Uterus (tissue), 4 donors: Measurements from ENCODE around the gene ZDHHC8. TPM values are rescaled to one million over a fixed set of nuclear protein-coding genes. Genes with fewer than 3 reads are reported as not detected.

ENCODE experiments used
- DNase-seq, 2 donors: peaks; one replicate each; pipeline ENCODE4 v3.0.0-alpha.2; 2019 to 2020
- H3K27ac ChIP-seq, 2 donors: fragments of 200-600 bp; sonication (generic); 1 replicate in 1 of 2; 2 replicates in 1 of 2; pipeline ENCODE4 v1.5.1; 2016 to 2018
- H3K27me3 ChIP-seq, 2 donors: fragments of 200-600 bp; sonication (generic); one replicate each; pipeline ENCODE4 v1.5.1; 2018 to 2019; ENCODE audit warnings: control low read depth in 1 of 2
- H3K36me3 ChIP-seq, 2 donors: fragments of 200-600 bp; sonication (generic); one replicate each; pipeline ENCODE4 v1.5.1; 2019; ENCODE audit warnings: control low read depth in 1 of 2
- H3K4me1 ChIP-seq, 2 donors: fragments of 200-600 bp; sonication (generic); one replicate each; pipeline ENCODE4 v1.5.1; 2018 to 2019; ENCODE audit warnings: control low read depth in 1 of 2
- H3K4me3 ChIP-seq, 2 donors: fragments of 200-600 bp; sonication (generic); 1 replicate in 1 of 2; 2 replicates in 1 of 2; pipeline ENCODE4 v1.5.1; 2018 to 2019; ENCODE audit warnings: mild to moderate bottlenecking in 1 of 2
- H3K9me3 ChIP-seq, 2 donors: fragments of 200-600 bp; sonication (generic); one replicate each; pipeline ENCODE4 v1.5.1; 2019; ENCODE audit warnings: control low read depth in 1 of 2
- CTCF ChIP-seq, 4 experiments: fragments of 200-600 bp in 2 of 4; fragments of 450-650 bp in 2 of 4; sonication (generic) in 2 of 4; IDR thresholded peaks; one replicate each; pipeline ENCODE4 v1.5.1; 2016 to 2019; ENCODE audit warnings: antibody characterized with exemption in 4 of 4, mild to moderate bottlenecking in 2 of 4, moderate library complexity in 1 of 4
- POLR2A ChIP-seq, 2 donors: fragments of 450-650 bp; IDR thresholded peaks; one replicate each; pipeline ENCODE4 v1.6.1; 2016; ENCODE audit warnings: antibody characterized with exemption in 2 of 2, mild to moderate bottlenecking in 1 of 2, moderate library complexity in 1 of 2
- intact Hi-C: fragments of 100-400 bp; cut with DNase I; formaldehyde crosslinking; loops from one replicate; pipeline ENCODE4 v1.15.1; 2023; ENCODE audit warnings: low total_unique reads
- total RNA-seq, 4 donors: library from RNA; depleted of rRNA in 3 of 4; stranded (reverse); fragments of >200 nt in 3 of 4; gene quantifications; one replicate each; pipeline versions ENCODE4 v1.1.0 to v1.2.4, GENCODE V29; 2014 to 2023
- donor health status: DM: yes; HTN: yes; CAD: no.

ZDHHC8 gene
- total RNA-seq, 4 donors from 2014 or later: 2.4 to 87.9 (median 20.1) TPM

- DNase-seq: no peak
- H3K4me3 ChIP-seq: no peak overlapping the region
- intact Hi-C loops: no loop called here
- no peak overlapping the region for H3K27ac ChIP-seq
- H3K36me3 ChIP-seq: no peaks in the 10 kb centered on the region
- no peaks in the 10 kb centered on the region for H3K9me3 ChIP-seq
- no peaks in the 10 kb centered on the region for H3K27me3 ChIP-seq
- no peaks in the 10 kb centered on the region for H3K4me1 ChIP-seq
- TF ChIP-seq CTCF (IDR thresholded peaks at IDR 0.05) (no peak), POLR2A (IDR thresholded peaks at IDR 0.05) (no peak)
Observed at GRCh38 chr22:20187777-20188566, 56.4 kb downstream of the ZDHHC8 start.

GRCh38 chr22:20188567-20188877 is 56.9 kb downstream of the ZDHHC8 start:
- Histone ChIP-seq H3K27me3 (no peaks in the 10 kb centered on the region), H3K9me3 (no peaks in the 10 kb centered on the region), H3K4me3 (no peak overlapping the region), H3K4me1 (no peaks in the 10 kb centered on the region), H3K36me3 (no peaks in the 10 kb centered on the region), H3K27ac (no peak overlapping the region)
- DNase-seq: no peak
- TF ChIP-seq CTCF (IDR thresholded peaks at IDR 0.05) (no peak), POLR2A (IDR thresholded peaks at IDR 0.05) (no peak)
- intact Hi-C loops: no loop called here

- no peaks in the 10 kb centered on the region for H3K27me3 ChIP-seq
- H3K4me1 ChIP-seq: no peaks in the 10 kb centered on the region
- no peak for DNase-seq
- no peaks in the 10 kb centered on the region for H3K36me3 ChIP-seq
- intact Hi-C loops: no loop called here
- no peak overlapping the region for H3K27ac ChIP-seq
- no peaks in the 10 kb centered on the region for H3K9me3 ChIP-seq
- TF ChIP-seq CTCF (IDR thresholded peaks at IDR 0.05) (no peak), POLR2A (IDR thresholded peaks at IDR 0.05) (no peak)
- H3K4me3 ChIP-seq: no peak overlapping the region
Observed at GRCh38 chr22:20191000-20191515, 59.5 kb downstream of the ZDHHC8 start.

- DNase-seq: no peak
- Histone ChIP-seq H3K4me1 (no peaks in the 10 kb centered on the region), H3K9me3 (no peaks in the 10 kb centered on the region), H3K4me3 (no peak overlapping the region), H3K36me3 (no peaks in the 10 kb centered on the region), H3K27ac (no peak overlapping the region), H3K27me3 (no peaks in the 10 kb centered on the region)
- TF ChIP-seq POLR2A (IDR thresholded peaks at IDR 0.05) (no peak), CTCF (IDR thresholded peaks at IDR 0.05) (no peak)
- intact Hi-C loops: no loop called here
Observed at GRCh38 chr22:20191803-20192202, 60.2 kb downstream of the ZDHHC8 start.

GRCh38 chr22:20192293-20192971 is 60.8 kb downstream of the ZDHHC8 start:
- no peak overlapping the region for H3K4me3 ChIP-seq
- no peaks in the 10 kb centered on the region for H3K36me3 ChIP-seq
- H3K9me3 ChIP-seq: no peaks in the 10 kb centered on the region
- DNase-seq: no peak
- intact Hi-C loops: no loop called here
- no peak overlapping the region for H3K27ac ChIP-seq
- no peak for TF ChIP-seq CTCF (IDR thresholded peaks at IDR 0.05)
- no peak for TF ChIP-seq POLR2A (IDR thresholded peaks at IDR 0.05)
- no peaks in the 10 kb centered on the region for H3K4me1 ChIP-seq
- H3K27me3 ChIP-seq: no peaks in the 10 kb centered on the region
